ENCODE data around the gene ZNF324B. TPM values are rescaled to one million over a fixed set of nuclear protein-coding genes. Genes with fewer than 3 reads are reported as not detected.

ZNF324B gene
- total RNA-seq, 1 donor from 2014 or later: 8.0 TPM

GRCh38 chr19:58471736-58472135 is 20.3 kb downstream of the ZNF324B start:
- Mint-ChIP-seq H3K4me3 (no peak overlapping the region), H3K9me3 (no peaks in the 10 kb centered on the region), H3K27ac (no peak overlapping the region), H3K4me1 (peaks cover 21% of the 10 kb centered on the region), H3K36me3 (no peaks in the 10 kb centered on the region), H3K27me3 (ENCODE audit: low read depth) (no peaks in the 10 kb centered on the region)
- no peak for TF ChIP-seq CTCF (IDR thresholded peaks at IDR 0.05; ENCODE audit: unreplicated experiment)
- no peak for DNase-seq (ENCODE audit: low spot score in 2 of 2, unreplicated experiment in 2 of 2)

- H3K4me3 Mint-ChIP-seq: peak overlapping the region; percentile 46
- H3K4me1 Mint-ChIP-seq: peaks cover 11% of the 10 kb centered on the region
- no peak overlapping the region for H3K27ac Mint-ChIP-seq
These were observed 22.4 kb downstream of the ZNF324B start for GRCh38 chr19:58473775-58474174.

GRCh38 chr19:58474291-58474996 is 23.0 kb downstream of the ZNF324B start:
- Mint-ChIP-seq H3K4me1 (peaks cover 11% of the 10 kb centered on the region), H3K27me3 (ENCODE audit: low read depth) (no peaks in the 10 kb centered on the region), H3K27ac (no peak overlapping the region), H3K4me3 (peak overlapping the region; percentile 46), H3K36me3 (peaks cover 3% of the 10 kb centered on the region), H3K9me3 (no peaks in the 10 kb centered on the region)
- no peak for DNase-seq (ENCODE audit: low spot score in 2 of 2, unreplicated experiment in 2 of 2)
- no peak for TF ChIP-seq CTCF (IDR thresholded peaks at IDR 0.05; ENCODE audit: unreplicated experiment)

More at GRCh38 chr19:58473775-58474174, 22.4 kb downstream of the ZNF324B start:
- no peaks in the 10 kb centered on the region for H3K27me3 Mint-ChIP-seq (ENCODE audit: low read depth)
- TF ChIP-seq CTCF (IDR thresholded peaks at IDR 0.05; ENCODE audit: unreplicated experiment): no peak
- no peak for DNase-seq (ENCODE audit: low spot score in 2 of 2, unreplicated experiment in 2 of 2)
- H3K36me3 Mint-ChIP-seq: no peaks in the 10 kb centered on the region
- H3K9me3 Mint-ChIP-seq: no peaks in the 10 kb centered on the region

- Mint-ChIP-seq H3K9me3 (no peaks in the 10 kb centered on the region), H3K27ac (peak overlapping the region; percentile 95), H3K36me3 (peaks cover 3% of the 10 kb centered on the region), H3K4me3 (peak overlapping the region; percentile 93), H3K27me3 (ENCODE audit: low read depth) (no peaks in the 10 kb centered on the region), H3K4me1 (peaks cover 11% of the 10 kb centered on the region)
- DNase-seq (ENCODE audit: low spot score in 2 of 2, unreplicated experiment in 2 of 2): no peak
- TF ChIP-seq CTCF (IDR thresholded peaks at IDR 0.05; ENCODE audit: unreplicated experiment): no peak
These were observed 23.7 kb downstream of the ZNF324B start for GRCh38 chr19:58474997-58475713.

GRCh38 chr19:58475714-58476497 is 24.5 kb downstream of the ZNF324B start, which contains the start of gene ZNF446:
ZNF446 (plus strand) TSS chr19:58476352; CDS start chr19:58477219, 867 bp downstream.
- peak; percentile 75 to 84 for DNase-seq (ENCODE audit: low spot score in 2 of 2, unreplicated experiment in 2 of 2)
- H3K27ac Mint-ChIP-seq: peak within 1 kb of the TSS; percentile 95
- peak within 1 kb of the TSS; percentile 93 for H3K4me3 Mint-ChIP-seq
- peaks cover 11% of the 10 kb centered on the region for H3K4me1 Mint-ChIP-seq
- H3K27me3 Mint-ChIP-seq (ENCODE audit: low read depth): no peaks in the 10 kb centered on the region
- TF ChIP-seq CTCF (IDR thresholded peaks at IDR 0.05; ENCODE audit: unreplicated experiment): no peak
- no peaks in the 10 kb centered on the region for H3K9me3 Mint-ChIP-seq
- peaks cover 5% of the 10 kb centered on the region for H3K36me3 Mint-ChIP-seq
